ENCODE data around the gene PRMT3.
"Not testable (repeated sequence)": the region's sequence is repeated elsewhere in the genome, so short reads cannot be mapped to it uniquely, and the experiment has no call there.

The PRMT3 gene

DNA sequence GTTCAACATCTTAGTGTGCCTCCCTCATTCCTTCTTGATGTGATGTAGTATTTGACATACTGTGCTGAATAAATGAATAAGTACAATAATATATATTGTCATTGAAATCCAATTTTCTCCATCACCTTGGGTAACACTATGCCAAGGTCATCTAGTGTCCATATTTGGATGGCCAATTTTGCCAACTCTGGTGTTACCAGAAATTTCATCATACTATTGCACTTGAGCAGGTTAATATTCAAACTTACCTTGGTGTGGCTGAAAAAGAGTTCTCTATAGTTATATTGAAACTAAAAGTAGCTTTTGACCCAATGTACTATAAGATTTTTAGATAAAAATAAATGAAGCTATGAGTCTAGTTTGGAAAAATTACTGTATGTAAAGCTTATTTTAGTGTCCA lies 113.7 kb downstream of the PRMT3 start:
- no peak for DNase-seq (ENCODE audit: low read depth in 3 of 3, low spot score in 1 of 3)

DNA sequence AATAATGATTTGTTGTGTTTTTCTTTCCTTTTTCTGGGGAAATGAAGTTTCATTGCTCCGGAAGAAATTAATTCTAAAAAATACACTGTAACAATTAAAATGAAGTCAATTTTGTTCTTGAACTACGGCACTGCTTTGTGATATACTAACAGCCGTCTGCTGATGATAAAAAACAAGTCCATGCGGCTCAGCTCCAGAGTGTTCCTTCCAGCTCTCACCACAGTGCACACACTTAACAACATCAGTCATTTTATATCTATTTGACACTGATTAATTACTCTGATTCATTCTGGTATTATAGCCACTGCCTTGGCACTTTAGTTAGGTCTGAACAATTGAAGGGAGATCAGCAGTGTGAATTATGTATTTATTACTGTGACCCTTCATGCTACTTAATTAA lies 114.5 kb downstream of the PRMT3 start:
- no peak for DNase-seq (ENCODE audit: low read depth in 3 of 3, low spot score in 1 of 3)

DNA sequence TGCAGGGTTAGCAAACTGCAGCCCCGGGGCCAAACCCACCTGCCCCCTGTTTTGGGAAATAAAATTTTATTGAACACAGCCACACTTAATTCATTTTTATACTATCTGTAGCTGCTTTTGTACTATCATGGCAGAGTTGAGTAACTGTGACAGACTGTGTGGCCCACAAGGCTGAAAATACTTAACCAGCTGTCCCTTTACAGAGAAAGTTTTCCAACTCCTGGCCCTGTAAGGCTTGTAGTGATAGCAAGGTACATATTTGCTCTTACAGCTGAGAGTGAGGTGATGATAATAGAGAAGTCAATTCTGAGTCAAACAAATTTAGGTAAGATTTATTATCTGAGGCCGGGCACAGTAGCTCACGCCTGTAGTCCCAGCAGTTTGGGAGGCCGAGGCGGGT lies 124.5 kb downstream of the PRMT3 start:
- DNase-seq (ENCODE audit: low read depth in 3 of 3, low spot score in 1 of 3): no peak

DNA sequence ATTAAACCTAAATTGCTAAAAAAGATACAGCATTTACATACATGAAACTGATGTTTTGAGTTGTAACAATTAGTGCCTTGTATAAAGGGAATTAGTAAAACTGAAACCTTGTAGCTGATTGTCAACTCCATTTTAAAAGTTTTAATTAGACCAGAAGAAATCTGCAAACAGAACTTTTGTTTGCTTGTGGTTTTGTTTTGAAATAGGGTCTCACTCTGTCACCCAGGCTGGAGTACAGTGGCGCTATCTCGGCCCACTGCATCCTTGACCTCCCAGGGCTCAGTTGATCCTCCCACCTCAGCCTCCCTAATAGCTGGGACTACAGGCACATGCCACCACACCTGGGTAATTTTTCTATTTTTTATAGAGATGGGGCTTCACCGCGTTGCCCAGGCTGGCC lies 125.4 kb downstream of the PRMT3 start:
- no peak for DNase-seq (ENCODE audit: low read depth in 3 of 3, low spot score in 1 of 3)

DNA sequence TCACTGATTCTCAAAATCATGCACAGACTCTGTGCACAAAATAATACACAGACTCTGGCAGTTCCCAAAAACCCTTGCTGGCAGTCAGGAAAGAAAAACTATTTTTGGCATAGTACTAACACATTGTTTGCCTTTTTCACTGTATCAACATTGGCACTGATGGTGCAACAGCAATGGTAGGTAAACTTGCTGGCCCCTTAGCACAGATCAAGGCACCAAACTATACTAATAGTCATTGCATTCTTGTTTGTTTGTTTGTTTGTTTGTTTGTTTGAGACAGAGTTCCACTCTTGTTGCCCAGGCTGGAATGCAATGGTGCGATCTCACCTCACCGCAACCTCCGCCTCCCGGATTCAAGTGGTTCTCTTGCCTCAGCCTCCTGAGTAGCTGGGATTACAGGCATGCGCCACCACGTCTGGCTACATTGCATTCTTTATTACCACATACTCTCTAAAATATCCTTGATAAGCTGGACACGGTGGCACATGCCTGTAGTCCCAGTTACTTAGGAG lies 130.9 kb downstream of the PRMT3 start:
- DNase-seq (ENCODE audit: low read depth in 3 of 3, low spot score in 1 of 3): no peak

DNA sequence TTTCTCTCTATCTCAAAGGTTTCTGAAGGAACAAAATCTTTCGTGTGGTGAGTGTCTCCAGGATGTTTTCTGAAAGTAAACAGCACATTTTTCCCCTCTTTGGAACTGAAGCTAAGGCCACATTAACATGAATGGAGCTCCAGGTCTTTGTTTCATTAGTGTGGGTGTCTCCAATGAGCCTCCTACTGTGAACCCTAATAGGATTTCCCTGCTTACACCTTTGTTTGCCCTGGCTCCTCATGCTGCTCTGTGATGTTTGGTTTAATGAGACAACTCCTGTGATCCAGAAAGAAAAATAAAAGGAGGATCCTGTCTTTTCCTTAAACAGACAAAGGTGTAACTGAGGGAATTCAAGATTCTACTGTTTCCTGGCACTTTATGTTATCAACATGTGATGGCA lies 135.0 kb downstream of the PRMT3 start:
- DNase-seq (ENCODE audit: low read depth in 3 of 3, low spot score in 1 of 3): no peak

DNA sequence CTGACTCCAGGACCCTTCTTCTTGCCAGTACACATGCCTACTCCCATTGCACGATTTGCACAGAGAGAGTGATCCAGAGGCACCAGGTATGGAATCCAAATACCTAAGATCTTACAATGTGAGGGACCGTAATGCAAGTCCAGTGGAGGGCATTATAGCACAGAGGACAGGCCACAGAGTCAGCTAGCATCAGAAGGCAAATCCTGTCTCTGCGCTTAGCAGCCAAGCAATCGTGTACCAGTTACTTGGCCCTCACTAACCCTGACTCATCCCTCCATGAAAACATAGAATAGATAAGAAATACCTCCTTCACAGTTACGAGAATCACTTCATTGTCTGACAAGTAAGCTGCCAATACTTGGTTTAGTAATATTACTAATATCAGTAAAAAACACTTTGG lies 142.2 kb downstream of the PRMT3 start:
- DNase-seq (ENCODE audit: low read depth in 3 of 3, low spot score in 1 of 3): no peak

DNA sequence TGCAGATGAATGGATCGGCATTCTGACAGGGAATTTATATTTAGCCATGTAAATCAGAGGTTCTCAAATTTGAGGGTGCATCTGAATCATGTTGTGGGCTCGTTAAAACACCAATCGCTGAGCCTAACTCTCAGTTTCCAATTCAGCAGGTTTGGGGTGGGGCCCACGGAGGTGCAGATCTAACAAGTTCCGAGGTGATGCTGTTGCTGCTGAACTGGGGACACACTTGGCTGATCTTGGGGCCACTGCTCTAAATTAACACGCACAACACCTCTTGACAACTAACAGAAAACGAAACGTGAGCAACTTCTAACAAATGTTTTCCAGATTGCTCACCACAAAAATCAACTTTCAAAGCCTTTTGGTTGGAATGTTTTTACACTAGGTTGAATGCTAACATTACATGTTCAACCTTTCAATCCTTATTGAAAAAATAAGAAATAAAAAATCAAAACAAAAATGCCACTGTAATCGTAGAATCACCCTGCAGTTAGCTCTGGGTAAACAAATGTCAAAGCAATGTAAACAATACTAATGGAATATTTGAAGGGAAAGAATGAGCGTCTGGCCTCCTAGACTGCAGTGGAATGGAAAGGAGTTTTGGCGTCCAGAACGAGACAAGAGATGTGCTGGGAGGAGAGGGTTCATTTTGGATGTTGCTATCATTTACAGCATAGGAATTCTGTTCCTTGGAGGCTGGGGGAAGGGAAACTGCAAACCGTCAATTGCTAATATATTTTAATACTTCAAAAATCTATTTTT lies 143.6 kb downstream of the PRMT3 start:
- DNase-seq (ENCODE audit: low read depth in 3 of 3, low spot score in 1 of 3): no peak

DNA sequence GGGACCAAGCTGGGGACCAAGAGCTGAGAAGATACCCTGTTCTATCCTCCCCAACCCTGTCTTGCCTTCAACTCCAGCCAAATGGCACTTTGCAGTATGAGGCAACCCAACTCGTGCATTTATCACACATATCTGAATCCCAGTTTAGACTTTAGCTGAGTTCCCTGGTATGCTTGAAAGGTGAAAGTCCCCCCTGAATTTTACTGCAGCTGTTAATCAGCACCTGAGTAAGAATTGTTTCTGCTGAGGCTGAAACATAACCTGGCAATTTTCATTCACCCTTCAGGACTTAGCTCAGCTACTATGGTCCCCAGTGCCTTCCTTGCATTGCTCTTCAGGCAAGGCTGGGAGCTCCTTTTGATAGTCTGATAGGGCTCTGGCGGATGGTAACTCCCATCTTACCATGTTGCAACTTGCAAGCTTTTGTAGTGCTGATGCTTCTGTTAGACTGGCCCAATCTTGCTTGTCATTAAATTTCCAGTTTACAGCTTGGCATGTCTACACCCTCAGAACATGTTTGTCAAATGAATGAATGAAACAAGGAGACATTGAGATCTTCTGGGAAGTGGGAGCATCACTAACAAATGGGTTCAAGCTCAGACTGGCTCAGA lies 147.9 kb downstream of the PRMT3 start:
- DNase-seq (ENCODE audit: low read depth in 3 of 3, low spot score in 1 of 3): no peak

DNA sequence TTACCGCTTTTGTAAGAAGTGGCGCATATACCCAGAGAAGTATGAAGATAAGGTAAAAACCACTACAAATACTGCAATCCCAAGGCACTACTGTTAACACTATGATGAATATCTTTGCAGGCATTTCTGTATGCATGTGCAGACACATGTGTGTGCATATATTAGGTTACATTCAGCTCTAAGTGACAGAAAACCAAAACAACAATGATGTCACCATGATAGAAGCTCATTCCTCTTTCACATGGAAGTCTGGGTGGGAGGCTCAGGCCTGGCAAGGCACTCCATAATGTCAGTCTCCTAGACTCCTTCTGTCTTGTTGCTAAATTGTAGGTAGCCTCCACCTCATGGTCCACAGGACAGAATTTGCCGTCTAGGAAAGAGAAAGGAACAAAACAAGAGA lies 148.8 kb downstream of the PRMT3 start:
- no peak for DNase-seq (ENCODE audit: low read depth in 3 of 3, low spot score in 1 of 3)

DNA sequence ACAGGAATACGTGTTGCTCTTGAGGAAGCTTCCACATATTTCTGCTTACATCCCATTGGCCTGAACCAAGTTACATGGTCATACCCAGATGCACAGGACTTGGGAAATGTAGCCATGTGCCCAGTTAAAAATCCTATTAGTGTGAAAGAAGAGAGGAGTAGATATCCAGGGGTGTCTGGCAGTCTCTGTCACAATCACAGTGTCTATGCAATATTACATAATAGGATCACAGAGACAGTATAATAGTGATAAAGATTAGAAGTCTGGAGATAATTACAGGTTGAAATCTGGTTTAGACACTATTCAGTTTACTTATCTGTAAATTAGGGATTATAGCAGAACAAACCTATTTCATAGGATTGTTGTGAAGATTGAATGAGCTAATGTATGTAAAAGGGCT lies 149.3 kb downstream of the PRMT3 start:
- no peak for DNase-seq (ENCODE audit: low read depth in 3 of 3, low spot score in 1 of 3)

DNA sequence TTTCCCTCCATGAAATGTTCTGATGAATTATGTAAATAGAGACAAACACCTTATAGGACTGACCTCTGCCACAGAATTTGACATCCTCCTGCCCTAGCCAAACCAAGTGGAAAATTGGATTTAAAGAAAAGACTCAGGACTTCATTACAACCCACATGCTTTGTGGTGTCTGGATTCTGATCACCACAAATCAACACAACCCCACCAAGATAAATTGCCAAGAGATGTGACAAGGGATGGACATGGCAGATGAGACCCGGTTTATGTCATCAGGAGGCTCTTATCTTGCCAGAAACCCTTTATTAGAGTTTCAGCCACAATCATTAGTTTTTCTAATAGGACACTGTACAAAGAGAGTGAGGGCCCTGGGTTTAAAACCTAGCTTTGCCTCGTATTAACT lies 154.0 kb downstream of the PRMT3 start:
- no peak for DNase-seq (ENCODE audit: low read depth in 3 of 3, low spot score in 1 of 3)

DNA sequence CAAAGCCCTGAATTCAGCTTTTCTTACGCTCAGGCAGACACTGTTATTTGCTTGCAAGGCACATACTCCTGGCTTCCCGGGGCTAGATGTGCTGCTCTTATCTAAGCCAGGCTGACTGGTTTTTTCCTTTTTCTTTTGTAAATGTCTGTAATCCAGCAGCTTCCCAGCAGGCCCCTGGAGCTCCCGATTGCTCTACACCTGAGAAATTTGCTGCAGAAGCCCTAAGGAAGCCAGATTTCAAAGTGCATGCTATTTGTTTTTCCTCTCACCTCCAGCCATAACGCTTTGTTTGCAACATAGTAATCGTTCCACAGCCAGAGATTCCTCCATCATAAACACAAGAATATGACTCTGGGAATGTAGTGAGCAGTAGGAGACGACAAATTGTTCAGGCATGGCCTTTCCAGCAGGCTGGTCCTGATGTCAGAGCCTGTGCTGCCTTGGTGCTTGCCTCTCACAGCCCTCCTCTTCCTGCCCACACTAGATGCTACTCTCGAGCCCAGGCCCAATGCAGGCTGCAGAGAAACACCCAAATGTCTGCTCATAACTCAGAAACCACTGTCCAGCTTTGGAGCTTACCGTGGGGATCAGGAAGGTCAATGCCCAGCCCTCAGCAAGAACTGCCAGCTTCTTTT lies 157.2 kb downstream of the PRMT3 start:
- DNase-seq (ENCODE audit: low read depth in 3 of 3, low spot score in 1 of 3): no peak

DNA sequence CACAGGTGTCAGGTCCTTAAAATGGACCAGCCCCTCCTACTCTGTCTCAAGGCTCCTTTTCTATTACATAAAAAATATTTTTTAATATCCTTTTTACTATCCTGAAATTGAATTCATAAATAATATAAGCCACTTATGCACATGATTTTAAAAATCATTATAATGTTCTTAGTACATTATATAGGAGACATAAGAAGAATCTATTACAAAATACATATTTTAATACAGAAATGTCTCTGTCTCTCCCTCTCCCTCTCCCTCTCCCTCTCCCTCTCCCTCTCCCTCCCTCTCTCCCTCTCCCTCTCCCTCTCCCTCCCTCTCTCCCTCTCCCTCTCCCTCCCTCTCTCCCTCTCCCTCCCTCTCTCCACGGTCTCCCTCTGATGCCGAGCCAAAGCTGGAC lies 159.9 kb downstream of the PRMT3 start:
- DNase-seq (ENCODE audit: low read depth in 3 of 3, low spot score in 1 of 3): no peak

DNA sequence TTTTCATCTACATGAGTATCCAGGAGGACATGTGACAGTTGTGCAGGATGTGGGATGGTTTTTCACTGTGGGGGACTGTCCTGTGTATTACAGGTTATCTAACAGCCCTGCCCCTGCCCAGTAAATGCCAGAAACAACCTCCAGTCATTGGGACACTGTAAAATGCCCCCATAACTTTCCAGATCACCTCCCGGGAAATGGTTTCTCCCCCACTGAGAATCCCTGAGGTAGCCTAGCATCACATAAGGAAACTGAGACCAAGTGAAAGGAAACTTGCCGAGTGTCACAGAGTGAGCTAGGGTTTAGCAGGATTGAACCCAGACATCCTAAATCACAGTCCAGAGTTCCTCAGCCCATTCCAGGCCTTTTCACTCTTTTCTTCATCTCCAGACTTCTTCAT lies 163.6 kb downstream of the PRMT3 start:
- no peak for DNase-seq (ENCODE audit: low read depth in 3 of 3, low spot score in 1 of 3)

DNA sequence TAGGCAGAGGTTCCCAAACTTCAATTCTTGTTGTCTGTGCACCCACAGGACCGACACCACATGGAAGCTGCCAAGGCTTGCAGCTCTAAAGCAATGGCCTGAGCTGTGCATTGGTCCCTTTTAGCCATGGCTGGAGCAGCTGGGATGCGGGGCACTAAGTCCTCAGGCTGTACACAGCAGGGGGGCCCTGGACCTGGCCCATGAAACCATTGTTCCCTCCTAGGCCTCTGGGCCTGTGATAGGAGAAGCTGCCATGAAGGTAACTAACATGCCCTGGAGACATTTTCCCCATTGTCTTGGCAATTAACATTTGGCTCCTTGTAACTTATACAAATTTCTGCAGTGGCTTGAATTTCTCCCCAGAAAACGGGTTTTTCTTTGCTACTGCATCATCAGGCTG lies 168.3 kb downstream of the PRMT3 start:
- no peak for DNase-seq (ENCODE audit: low read depth in 3 of 3, low spot score in 1 of 3)

DNA sequence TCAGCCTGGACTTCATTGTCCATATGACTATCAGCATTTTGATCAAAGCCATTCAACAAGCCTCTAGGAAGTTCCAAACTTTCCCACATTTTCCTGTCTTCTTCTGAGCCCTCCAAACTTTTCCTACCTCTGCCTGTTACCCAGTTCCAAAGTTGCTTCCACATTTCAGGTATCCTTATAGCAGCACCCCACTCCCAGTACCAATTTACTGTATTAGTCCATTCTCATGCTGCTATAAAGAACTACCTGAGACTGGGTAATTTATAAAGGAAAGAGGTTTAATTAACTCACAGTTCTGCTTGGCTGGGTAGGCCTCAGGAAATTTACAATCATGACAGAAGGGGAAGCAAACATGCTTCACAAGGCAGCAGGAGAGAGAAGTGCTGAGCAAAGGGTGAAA lies 168.9 kb downstream of the PRMT3 start:
- DNase-seq (ENCODE audit: low read depth in 3 of 3, low spot score in 1 of 3): not testable (repeated sequence)

DNA sequence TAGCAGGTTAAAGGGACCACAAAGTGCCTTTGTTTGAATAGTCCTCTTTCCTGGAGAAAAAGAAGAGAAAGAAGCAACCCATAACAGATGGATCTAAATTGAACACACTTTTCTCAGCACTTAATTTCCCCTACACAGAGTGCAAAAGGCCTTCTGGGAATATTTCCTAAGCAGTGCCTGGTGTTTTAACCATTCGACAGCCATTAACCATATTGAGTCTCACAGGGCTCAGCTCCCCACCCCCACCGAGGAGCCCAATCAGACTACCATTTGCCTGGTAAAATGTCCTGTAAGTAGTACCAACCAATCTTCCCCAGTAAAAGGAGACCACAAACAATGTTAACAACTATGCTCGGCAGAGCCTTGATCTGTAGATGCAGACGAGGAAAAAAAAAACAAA lies 171.2 kb downstream of the PRMT3 start:
- no peak for DNase-seq (ENCODE audit: low read depth in 3 of 3, low spot score in 1 of 3)
